ENCODE results near the gene XPO6. TPM values are rescaled to one million over a fixed set of nuclear protein-coding genes. Genes with fewer than 3 reads are reported as not detected.
A peak's percentile ranks its signal among the peaks of the same experiment; 100 is the strongest.

The XPO6 gene
- total RNA-seq, 8 experiments from 2014 or later, result 61.4 to 150 (median 82.2) TPM

- ATAC-seq (replicated peaks in 6 of 8), result no peak
- in situ Hi-C loops (cut with MboI; ENCODE audit: low pct_unique_long_range_greater_than_20kb in 2 of 9, low sequenced_read_pairs in 9 of 9, unreplicated experiment in 9 of 9), result no loop called here
- Histone ChIP-seq H3K27ac (no peak overlapping the region), H3K4me3 (no peak overlapping the region), H3K4me1 (replicated peaks in 1 of 2) (no peaks in the 10 kb centered on the region)
- 71 to 100% (median 93%) methylated on average over 1 to 5 of the region's 12 CpGs for WGBS, 10 experiments
These were observed 103.0 kb downstream of the XPO6 start for GRCh38 chr16:28108590-28109247.

- in situ Hi-C loops (cut with MboI; ENCODE audit: low pct_unique_long_range_greater_than_20kb in 2 of 9, low sequenced_read_pairs in 9 of 9, unreplicated experiment in 9 of 9), result no loop called here
- no peak for ATAC-seq (replicated peaks in 6 of 8)
- Histone ChIP-seq H3K4me3 (no peak overlapping the region), H3K4me1 (replicated peaks in 1 of 2) (no peaks in the 10 kb centered on the region), H3K27ac (no peak overlapping the region)
- WGBS, 10 experiments, result 80 to 100% (median 100%) methylated on average over 1 to 8 of the region's 8 CpGs; no CpG with 5 or more reads in 4 of the 10 experiments
These were observed 104.5 kb downstream of the XPO6 start for GRCh38 chr16:28107232-28107631.

- in situ Hi-C loops (cut with MboI; ENCODE audit: low pct_unique_long_range_greater_than_20kb in 2 of 9, low sequenced_read_pairs in 9 of 9, unreplicated experiment in 9 of 9), result no loop called here
- no peak overlapping the region for H3K4me3 ChIP-seq
- no peaks in the 10 kb centered on the region for H3K4me1 ChIP-seq (replicated peaks in 1 of 2)
- peak in 1 of 8 experiments; percentile 67 for ATAC-seq (replicated peaks in 6 of 8)
- no peak overlapping the region for H3K27ac ChIP-seq
- WGBS, 10 experiments, result 50 to 100% (median 89%) methylated on average over 1 to 4 of the region's 5 CpGs; no CpG with 5 or more reads in 2 of the 10 experiments
These were observed 105.1 kb downstream of the XPO6 start for GRCh38 chr16:28106467-28107215.

GRCh38 chr16:28105954-28106353, 105.8 kb downstream of the XPO6 start:
- WGBS, 10 experiments, result 40 to 100% (median 84%) methylated on average over 1 to 7 of the region's 7 CpGs; no CpG with 5 or more reads in 4 of the 10 experiments
- Histone ChIP-seq H3K4me3 (no peak overlapping the region), H3K4me1 (replicated peaks in 1 of 2) (no peaks in the 10 kb centered on the region), H3K27ac (no peak overlapping the region)
- ATAC-seq (replicated peaks in 6 of 8), result no peak
- in situ Hi-C loops (cut with MboI; ENCODE audit: low pct_unique_long_range_greater_than_20kb in 2 of 9, low sequenced_read_pairs in 9 of 9, unreplicated experiment in 9 of 9), result no loop called here

GRCh38 chr16:28105297-28105696, 106.5 kb downstream of the XPO6 start:
- H3K4me1 ChIP-seq (replicated peaks in 1 of 2), result no peaks in the 10 kb centered on the region
- no peak for ATAC-seq (replicated peaks in 6 of 8)
- no peak overlapping the region for H3K4me3 ChIP-seq
- 76 to 100% (median 90%) methylated on average over 1 to 3 of the region's 3 CpGs; no CpG with 5 or more reads in 2 of the 10 experiments for WGBS, 10 experiments
- in situ Hi-C loops (cut with MboI; ENCODE audit: low pct_unique_long_range_greater_than_20kb in 2 of 9, low sequenced_read_pairs in 9 of 9, unreplicated experiment in 9 of 9), result no loop called here
- no peak overlapping the region for H3K27ac ChIP-seq

GRCh38 chr16:28104404-28104803, 107.4 kb downstream of the XPO6 start:
- in situ Hi-C loops (cut with MboI; ENCODE audit: low pct_unique_long_range_greater_than_20kb in 2 of 9, low sequenced_read_pairs in 9 of 9, unreplicated experiment in 9 of 9), result no loop called here
- Histone ChIP-seq H3K4me3 (no peak overlapping the region), H3K27ac (no peak overlapping the region), H3K4me1 (replicated peaks in 1 of 2) (no peaks in the 10 kb centered on the region)
- WGBS, 10 experiments, result 80 to 100% (median 94%) methylated on average over 1 to 5 of the region's 16 CpGs; no CpG with 5 or more reads in 4 of the 10 experiments
- no peak for ATAC-seq (replicated peaks in 6 of 8)

DNA sequence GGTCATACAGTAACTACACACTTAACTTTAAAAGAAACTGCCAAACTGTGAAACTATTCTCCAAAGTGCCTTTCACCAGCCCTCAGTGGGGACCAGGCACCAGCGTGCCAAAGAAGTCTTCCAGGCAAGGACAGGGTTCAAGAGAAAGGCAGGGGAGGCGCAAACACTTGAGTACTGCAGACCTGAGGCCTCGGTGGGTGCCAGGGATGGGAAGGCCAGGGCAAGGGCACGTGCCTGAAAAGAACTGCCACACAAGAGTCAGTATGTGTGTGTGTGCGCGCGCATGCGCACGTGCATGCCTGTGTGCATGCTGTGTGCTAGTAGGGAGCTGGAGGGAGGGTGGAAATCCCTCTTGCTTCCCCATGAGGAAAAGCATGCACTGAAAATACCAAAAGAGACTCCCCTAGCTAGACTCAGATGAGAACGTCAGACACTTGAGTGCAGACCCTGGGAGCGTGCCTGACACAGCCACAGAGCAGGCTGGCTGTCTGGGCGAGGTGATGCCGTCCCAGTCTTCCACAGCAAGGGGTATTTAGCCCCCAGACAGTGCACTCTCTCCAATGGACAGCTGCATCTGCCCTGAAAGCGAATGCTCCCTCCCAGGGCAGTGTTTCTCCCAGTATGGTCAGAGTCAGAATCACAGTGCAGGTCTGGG, 108.1 kb downstream of the XPO6 start:
- in situ Hi-C loops (cut with MboI; ENCODE audit: low pct_unique_long_range_greater_than_20kb in 2 of 9, low sequenced_read_pairs in 9 of 9, unreplicated experiment in 9 of 9), result no loop called here
- no peak overlapping the region for H3K4me3 ChIP-seq
- WGBS, 10 experiments, result 81 to 100% (median 98%) methylated on average over 1 to 13 of the region's 14 CpGs; no CpG with 5 or more reads in 3 of the 10 experiments
- no peak overlapping the region for H3K27ac ChIP-seq
- H3K4me1 ChIP-seq (replicated peaks in 1 of 2), result no peaks in the 10 kb centered on the region
- ATAC-seq (replicated peaks in 6 of 8), result no peak

GRCh38 chr16:28101533-28101890, 110.3 kb downstream of the XPO6 start:
- Histone ChIP-seq H3K4me1 (replicated peaks in 1 of 2) (peaks cover 4 to 5% of the 10 kb centered on the region in 2 donors), H3K27ac (no peak overlapping the region), H3K4me3 (no peak overlapping the region)
- ATAC-seq (replicated peaks in 6 of 8), result no peak
- in situ Hi-C loops (cut with MboI; ENCODE audit: low pct_unique_long_range_greater_than_20kb in 2 of 9, low sequenced_read_pairs in 9 of 9, unreplicated experiment in 9 of 9), result no loop called here
- 90 to 100% methylated on average over 2 to 3 of the region's 6 CpGs; no CpG with 5 or more reads in 8 of the 10 experiments for WGBS, 10 experiments

GRCh38 chr16:28100810-28101532, 110.8 kb downstream of the XPO6 start:
- 88 to 100% (median 100%) methylated on average over 1 to 10 of the region's 14 CpGs; no CpG with 5 or more reads in 4 of the 10 experiments for WGBS, 10 experiments
- in situ Hi-C loops (cut with MboI; ENCODE audit: low pct_unique_long_range_greater_than_20kb in 2 of 9, low sequenced_read_pairs in 9 of 9, unreplicated experiment in 9 of 9), result no loop called here
- no peak for ATAC-seq (replicated peaks in 6 of 8)
- Histone ChIP-seq H3K4me1 (replicated peaks in 1 of 2) (peaks cover 4 to 5% of the 10 kb centered on the region in 2 donors), H3K4me3 (no peak overlapping the region), H3K27ac (no peak overlapping the region)

DNA sequence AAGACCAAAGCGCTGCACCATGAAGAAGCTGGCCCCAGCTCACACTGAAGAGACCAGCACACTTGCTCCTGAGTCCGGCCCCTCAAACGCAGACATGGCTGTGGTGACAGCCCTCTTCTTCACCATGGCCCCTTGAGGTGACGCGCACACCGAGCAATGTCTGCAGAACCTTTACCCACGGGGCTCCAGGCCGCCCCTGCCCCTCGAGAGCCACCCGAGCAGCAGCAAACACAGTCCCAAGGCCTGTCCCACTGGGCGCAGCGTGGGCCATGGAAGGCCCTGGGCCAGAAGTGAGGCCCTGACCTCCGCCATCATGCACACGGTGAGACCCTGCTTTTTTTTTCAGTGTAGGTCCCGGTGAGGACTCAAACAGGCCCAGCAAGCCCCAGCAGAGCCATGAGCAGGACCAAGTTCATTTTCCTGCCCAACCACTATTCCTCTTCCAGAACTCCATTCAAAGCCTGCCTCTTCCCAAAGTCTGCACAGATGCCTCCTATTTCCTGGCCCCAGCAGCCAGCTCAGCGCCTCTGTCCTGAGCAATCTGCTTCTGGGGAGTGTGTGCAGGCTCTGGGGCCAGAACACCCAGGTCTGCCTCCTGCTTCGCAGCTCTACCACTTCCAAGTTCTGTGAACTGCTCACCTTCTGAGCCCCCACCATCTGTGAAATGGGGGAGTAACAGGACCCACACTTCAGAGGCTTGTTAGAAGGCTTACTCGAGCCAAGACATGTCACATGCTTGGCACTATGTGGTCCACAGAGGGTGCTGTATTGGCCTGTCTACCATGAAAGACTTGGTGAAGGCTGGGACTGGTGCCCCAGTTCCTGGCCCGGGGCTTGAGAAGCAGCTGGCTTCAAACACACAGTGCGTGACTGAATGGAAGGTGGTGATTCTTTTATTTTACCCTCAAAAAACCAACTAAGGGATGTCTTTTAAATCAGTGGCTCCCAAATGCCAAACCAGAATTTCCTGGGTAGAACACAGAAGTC, 112.5 kb downstream of the XPO6 start:
- Histone ChIP-seq H3K4me1 (replicated peaks in 1 of 2) (peaks cover 4 to 5% of the 10 kb centered on the region in 2 donors), H3K27ac (no peak overlapping the region), H3K4me3 (no peak overlapping the region)
- in situ Hi-C loops (cut with MboI; ENCODE audit: low pct_unique_long_range_greater_than_20kb in 2 of 9, low sequenced_read_pairs in 9 of 9, unreplicated experiment in 9 of 9), result no loop called here
- ATAC-seq (replicated peaks in 6 of 8), result no peak
- 57 to 100% (median 93%) methylated on average over 2 to 10 of the region's 20 CpGs; no CpG with 5 or more reads in 2 of the 10 experiments for WGBS, 10 experiments

- 60 to 100% (median 83%) methylated on average over 1 to 11 of the region's 21 CpGs; no CpG with 5 or more reads in 3 of the 10 experiments for WGBS, 10 experiments
- Histone ChIP-seq H3K4me1 (replicated peaks in 1 of 2) (peaks cover 4 to 8% of the 10 kb centered on the region in 2 donors), H3K27ac (no peak overlapping the region), H3K4me3 (no peak overlapping the region)
- peak in 1 of 8 experiments; percentile 13 for ATAC-seq (replicated peaks in 6 of 8)
- in situ Hi-C loops (cut with MboI; ENCODE audit: low pct_unique_long_range_greater_than_20kb in 2 of 9, low sequenced_read_pairs in 9 of 9, unreplicated experiment in 9 of 9), result no loop called here
These were observed 113.4 kb downstream of the XPO6 start for GRCh38 chr16:28098171-28098958.

Data from motor neuron (in vitro differentiated cells).